GM18502 (cell line): Measurements from ENCODE around the gene XXYLT1.
A peak's percentile ranks its signal among the peaks of the same experiment; 100 is the strongest.
"Not testable (repeated sequence)": the region's sequence is repeated elsewhere in the genome, so short reads cannot be mapped to it uniquely, and the experiment has no call there.

Experiments used
- ATAC-seq: cut with Tn5 transposase; IDR thresholded peaks from one replicate; pipeline ENCODE4 v1.9.1; 2021; ENCODE audit warnings: mild to moderate bottlenecking; ENCODE audit not compliant: unreplicated experiment, poor library complexity

Gene XXYLT1

GRCh38 chr3:195270817-195271409 lies at the start of gene XXYLT1:
Gene XXYLT1 (minus strand): TSS chr3:195271159. CDS start chr3:195271058, 101 bp downstream.
- ATAC-seq: peak; percentile 85

GRCh38 chr3:195319060-195319459 lies 48.1 kb upstream of the XXYLT1 start:
- ATAC-seq: no peak

- no peak for ATAC-seq
Measured at GRCh38 chr3:195312714-195313113, 41.8 kb upstream of the XXYLT1 start.

GRCh38 chr3:195307711-195308110 lies 36.8 kb upstream of the XXYLT1 start:
- ATAC-seq: no peak

- no peak for ATAC-seq
Measured at GRCh38 chr3:195306369-195306768, 35.4 kb upstream of the XXYLT1 start.

- no peak for ATAC-seq
Measured at GRCh38 chr3:195302431-195302830, 31.5 kb upstream of the XXYLT1 start.

- ATAC-seq: no peak
Measured at GRCh38 chr3:195297446-195297845, 26.5 kb upstream of the XXYLT1 start.

GRCh38 chr3:195296662-195297061 lies 25.7 kb upstream of the XXYLT1 start:
- ATAC-seq: no peak

- no peak for ATAC-seq
Measured at GRCh38 chr3:195291121-195291520, 20.2 kb upstream of the XXYLT1 start.

- ATAC-seq: not testable (repeated sequence)
Measured at GRCh38 chr3:195290643-195291042, 19.7 kb upstream of the XXYLT1 start.

GRCh38 chr3:195286115-195286872 lies 15.3 kb upstream of the XXYLT1 start:
- no peak for ATAC-seq

- no peak for ATAC-seq
Measured at GRCh38 chr3:195285372-195285771, 14.4 kb upstream of the XXYLT1 start.

- ATAC-seq: no peak
Measured at GRCh38 chr3:195284842-195285241, 13.9 kb upstream of the XXYLT1 start.

- no peak for ATAC-seq
Measured at GRCh38 chr3:195282961-195283360, 12.0 kb upstream of the XXYLT1 start.

- no peak for ATAC-seq
Measured at GRCh38 chr3:195274259-195274966, 3.5 kb upstream of the XXYLT1 start.

- ATAC-seq: peak; percentile 75
Measured at GRCh38 chr3:195271410-195272243, 668 bp upstream of the XXYLT1 start.

GRCh38 chr3:195270079-195270816 lies 711 bp downstream of the XXYLT1 start:
- peak; percentile 21 for ATAC-seq

- ATAC-seq: no peak
Measured at GRCh38 chr3:195269375-195270078, 1.4 kb downstream of the XXYLT1 start.
